SK-N-SH (cell line): ENCODE data around the gene TSPAN15. TPM values are rescaled to one million over a fixed set of nuclear protein-coding genes. Genes with fewer than 3 reads are reported as not detected.

Experiments
- CTCF ChIA-PET: fragments of 300-600, 350-600 bp; formaldehyde crosslinking; extraction: SDS; loops from one replicate; lab custom pipeline; 2021; lab: Yijun Ruan, JAX
- POLR2A ChIA-PET: fragments of 350-600 bp; sonication (Branson Sonifier 250); formaldehyde crosslinking; extraction: SDS; loops from one replicate; lab custom pipeline; 2020; ENCODE audit warnings: antibody characterized with exemption, inconsistent platforms; lab: Yijun Ruan, JAX
- DNase-seq: peaks from one replicate; pipeline ENCODE4 v3.0.0; 2012
- H2AFZ ChIP-seq: fragments of 200-600 bp; sonication (generic); 2 replicates; pipeline ENCODE4 v1.8.1; 2016; ENCODE audit warnings: antibody characterized with exemption, mild to moderate bottlenecking, low read depth
- H3F3A ChIP-seq: fragments of 200-600 bp; sonication (generic); replicated peaks from 2 replicates; pipeline ENCODE3; 2016; ENCODE audit warnings: antibody characterized with exemption, mild to moderate bottlenecking; ENCODE audit not compliant: insufficient read depth
- H3K27ac ChIP-seq, 2 experiments: fragments of 200-500 bp in 1 of 2; fragments of 200-600 bp in 1 of 2; sonication (Bioruptor generic) in 1 of 2; sonication (generic), shearing (Covaris generic) in 1 of 2; 2 replicates each; pipeline versions ENCODE4 v1.5.1 to v1.6.1; 2014 to 2016; ENCODE audit warnings: low read depth in 2 of 2, inconsistent platforms in 1 of 2, low read length in 1 of 2, mild to moderate bottlenecking in 1 of 2, mixed read lengths in 1 of 2
- H3K27me3 ChIP-seq: fragments of 200-600 bp; sonication (generic), shearing (Covaris generic); 2 replicates; pipeline ENCODE4 v1.6.1; 2016; ENCODE audit warnings: mixed run types; ENCODE audit not compliant: insufficient read depth
- H3K36me3 ChIP-seq, 2 experiments: fragments of 200-500 bp in 1 of 2; fragments of 200-600 bp in 1 of 2; sonication (Bioruptor generic) in 1 of 2; sonication (generic) in 1 of 2; replicated peaks in 1 of 2; 2 replicates each; pipeline versions ENCODE3 to v1.5.1; 2014 to 2016; ENCODE audit warnings: low read length in 1 of 2, mild to moderate bottlenecking in 1 of 2; ENCODE audit not compliant: insufficient read depth in 2 of 2, control insufficient read depth in 1 of 2
- H3K4me1 ChIP-seq, 2 experiments: fragments of 200-500 bp in 1 of 2; fragments of 200-600 bp in 1 of 2; sonication (Bioruptor generic) in 1 of 2; sonication (generic), shearing (Covaris generic) in 1 of 2; 2 replicates each; pipeline versions ENCODE4 v1.5.1 to v1.6.1; 2014 to 2016; ENCODE audit warnings: low read depth in 1 of 2, low read length in 1 of 2, mixed run types in 1 of 2; ENCODE audit not compliant: insufficient read depth in 2 of 2, control insufficient read depth in 1 of 2
- H3K4me2 ChIP-seq: fragments of 200-600 bp; sonication (generic), shearing (Covaris generic); 2 replicates; pipeline ENCODE4 v1.6.1; 2017; ENCODE audit warnings: mixed run types
- H3K4me3 ChIP-seq, 2 experiments: fragments of 200-500 bp in 1 of 2; fragments of 200-600 bp in 1 of 2; sonication (Bioruptor generic) in 1 of 2; sonication (generic), shearing (Covaris generic) in 1 of 2; 2 replicates each; pipeline versions ENCODE4 v1.5.1 to v1.8.1; 2014 to 2016; ENCODE audit warnings: low read depth in 2 of 2, inconsistent platforms in 1 of 2, low read length in 1 of 2, mild to moderate bottlenecking in 1 of 2, mixed read lengths in 1 of 2, moderate library complexity in 1 of 2
- H3K79me2 ChIP-seq: fragments of 200-600 bp; sonication (generic); 2 replicates; pipeline ENCODE4 v1.8.1; 2017; ENCODE audit warnings: mild to moderate bottlenecking; ENCODE audit not compliant: insufficient read depth
- H3K9ac ChIP-seq: fragments of 200-600 bp; sonication (generic); 2 replicates; pipeline ENCODE4 v1.6.1; 2017; ENCODE audit warnings: mixed run types
- H3K9me2 ChIP-seq: fragments of 200-600 bp; sonication (generic); 2 replicates; pipeline ENCODE4 v1.6.1; 2017; ENCODE audit warnings: mixed run types
- H3K9me3 ChIP-seq: fragments of 200-600 bp; sonication (generic); 2 replicates; pipeline ENCODE4 v1.6.1; 2017; ENCODE audit warnings: mixed run types, mild to moderate bottlenecking, moderate library complexity
- H4K20me1 ChIP-seq: fragments of 200-600 bp; sonication (generic); 2 replicates; pipeline ENCODE4 v1.6.1; 2017; ENCODE audit warnings: mild to moderate bottlenecking, mixed run types; ENCODE audit not compliant: insufficient read depth
- ELF1 ChIP-seq: IDR thresholded peaks from 2 replicates; pipeline ENCODE4 v1.4.0; 2012
- EP300 ChIP-seq, 2 experiments: IDR thresholded peaks; 2 replicates each; pipeline versions ENCODE4 v1.4.0 to v1.6.1; 2012; ENCODE audit warnings: borderline replicate concordance in 1 of 2, low read depth in 1 of 2, low read length in 1 of 2
- FOXM1 ChIP-seq: IDR thresholded peaks from 2 replicates; pipeline ENCODE4 v1.4.0; 2012; ENCODE audit warnings: low read depth, mild to moderate bottlenecking
- GABPA ChIP-seq: IDR thresholded peaks from 2 replicates; pipeline ENCODE4 v1.4.0; 2012; ENCODE audit warnings: low read depth, mild to moderate bottlenecking
- GATA2 ChIP-seq: sonication (generic); formaldehyde crosslinking; IDR thresholded peaks from 2 replicates; pipeline ENCODE4 v1.5.0; 2020; ENCODE audit warnings: mild to moderate bottlenecking, missing genetic modification reagents
- NFIC ChIP-seq: IDR thresholded peaks from 2 replicates; pipeline ENCODE4 v1.4.0; 2012; ENCODE audit warnings: borderline replicate concordance
- NRF1 ChIP-seq: IDR thresholded peaks from 2 replicates; pipeline ENCODE4 v1.6.1; 2012; ENCODE audit warnings: low read depth, mild to moderate bottlenecking, low read length
- POLR2AphosphoS5 ChIP-seq: IDR thresholded peaks from 2 replicates; pipeline ENCODE4 v1.6.1; 2012; ENCODE audit warnings: low read depth, low read length
- RAD21 ChIP-seq: IDR thresholded peaks from 2 replicates; pipeline ENCODE4 v1.6.1; 2012; ENCODE audit warnings: mild to moderate bottlenecking, low read length
- RCOR1 ChIP-seq: fragments of 150-350 bp; IDR thresholded peaks from 2 replicates; pipeline ENCODE4 v1.6.1; 2017; ENCODE audit warnings: antibody characterized with exemption, low read length
- RXRA ChIP-seq: IDR thresholded peaks from 2 replicates; pipeline ENCODE4 v1.4.0; 2012; ENCODE audit warnings: low read depth, mild to moderate bottlenecking, borderline replicate concordance
- SIN3A ChIP-seq: IDR thresholded peaks from 2 replicates; pipeline ENCODE4 v1.6.1; 2012; ENCODE audit warnings: low read depth, mild to moderate bottlenecking, low read length, moderate library complexity, borderline replicate concordance
- TAF1 ChIP-seq: IDR thresholded peaks from 2 replicates; pipeline ENCODE4 v1.6.1; 2012; ENCODE audit warnings: low read depth, mild to moderate bottlenecking, low read length, moderate library complexity, borderline replicate concordance
- TCF12 ChIP-seq: IDR thresholded peaks from 2 replicates; pipeline ENCODE4 v1.4.0; 2012
- TEAD4 ChIP-seq: IDR thresholded peaks from 2 replicates; pipeline ENCODE4 v1.4.0; 2012; ENCODE audit warnings: mild to moderate bottlenecking, borderline replicate concordance; ENCODE audit not compliant: insufficient read depth
- YY1 ChIP-seq: IDR thresholded peaks from 2 replicates; pipeline ENCODE4 v1.4.0; 2012; ENCODE audit warnings: low read depth, mild to moderate bottlenecking
- WGBS: methylation state at CpG from one replicate; pipeline ENCODE4 v1.1.6; 2017; ENCODE audit warnings: low lambda C conversion rate; 5-methylcytosine and 5-hydroxymethylcytosine counted together
- polyA plus RNA-seq, 3 experiments: library from polyadenylated mRNA; depleted of rRNA; stranded (reverse); fragments of >200 nt; gene quantifications; 2 replicates each; pipeline ENCODE4 v1.2.3, GENCODE V29; 2012
- TF ChIP-seq, protein P1 (sequence below): IDR thresholded peaks from 2 replicates; pipeline ENCODE4 v1.4.0; 2012; ENCODE audit warnings: low read depth, borderline replicate concordance
- TF ChIP-seq, protein P2 (sequence below): IDR thresholded peaks from 2 replicates; pipeline ENCODE4 v1.4.0; 2012; ENCODE audit warnings: low read depth, borderline replicate concordance

Gene TSPAN15
- polyA plus RNA-seq, 1 of the 3 experiments (the other 2 are of a cell fraction), result 8.5 TPM

DNA sequence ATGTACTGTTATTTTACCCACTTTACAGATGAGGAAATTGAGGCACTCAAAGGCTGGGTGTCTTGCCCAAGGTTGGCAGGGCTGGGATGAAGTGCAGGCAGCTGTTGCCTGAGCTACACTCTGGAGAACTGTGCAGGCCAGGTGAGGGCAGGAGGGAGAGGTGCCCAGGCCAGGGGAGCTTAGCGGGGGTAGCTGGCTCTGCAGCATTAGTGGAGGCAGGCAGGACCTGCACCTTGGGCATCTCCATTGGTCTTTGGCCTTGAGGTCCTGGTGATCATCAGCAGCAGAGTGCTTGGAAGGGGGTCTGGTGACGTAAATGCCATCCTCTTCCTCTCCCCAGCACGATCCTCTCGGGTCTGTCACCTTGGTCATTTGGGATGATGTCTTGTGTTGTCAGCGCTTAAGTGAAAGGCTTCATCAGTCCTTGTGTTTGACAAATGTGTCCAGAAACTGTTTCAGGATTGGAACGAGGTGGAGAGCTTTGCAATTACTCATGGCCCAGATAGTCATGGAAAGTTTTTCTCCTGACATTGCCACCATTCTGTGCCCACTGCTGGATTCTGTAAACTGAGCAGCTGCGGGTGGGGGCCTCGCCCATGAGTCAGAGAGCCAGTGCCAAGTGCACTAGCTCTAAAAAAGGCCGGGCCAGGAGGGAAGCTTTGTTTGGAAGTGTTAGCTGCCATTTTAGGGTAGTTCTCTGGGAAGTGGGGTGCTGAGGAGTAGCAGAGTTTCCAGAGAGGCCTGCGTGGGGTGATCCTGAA lies 47.6 kb downstream of the TSPAN15 start (continued):
- TF ChIP-seq TEAD4, result no peak
- TF ChIP-seq NRF1, result no peak
- no peak for TF ChIP-seq RAD21
- no peak for TF ChIP-seq GABPA
- no peak for TF ChIP-seq FOXM1
- TF ChIP-seq, protein P1, sequence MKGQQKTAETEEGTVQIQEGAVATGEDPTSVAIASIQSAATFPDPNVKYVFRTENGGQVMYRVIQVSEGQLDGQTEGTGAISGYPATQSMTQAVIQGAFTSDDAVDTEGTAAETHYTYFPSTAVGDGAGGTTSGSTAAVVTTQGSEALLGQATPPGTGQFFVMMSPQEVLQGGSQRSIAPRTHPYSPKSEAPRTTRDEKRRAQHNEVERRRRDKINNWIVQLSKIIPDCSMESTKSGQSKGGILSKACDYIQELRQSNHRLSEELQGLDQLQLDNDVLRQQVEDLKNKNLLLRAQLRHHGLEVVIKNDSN, result no peak

DNA sequence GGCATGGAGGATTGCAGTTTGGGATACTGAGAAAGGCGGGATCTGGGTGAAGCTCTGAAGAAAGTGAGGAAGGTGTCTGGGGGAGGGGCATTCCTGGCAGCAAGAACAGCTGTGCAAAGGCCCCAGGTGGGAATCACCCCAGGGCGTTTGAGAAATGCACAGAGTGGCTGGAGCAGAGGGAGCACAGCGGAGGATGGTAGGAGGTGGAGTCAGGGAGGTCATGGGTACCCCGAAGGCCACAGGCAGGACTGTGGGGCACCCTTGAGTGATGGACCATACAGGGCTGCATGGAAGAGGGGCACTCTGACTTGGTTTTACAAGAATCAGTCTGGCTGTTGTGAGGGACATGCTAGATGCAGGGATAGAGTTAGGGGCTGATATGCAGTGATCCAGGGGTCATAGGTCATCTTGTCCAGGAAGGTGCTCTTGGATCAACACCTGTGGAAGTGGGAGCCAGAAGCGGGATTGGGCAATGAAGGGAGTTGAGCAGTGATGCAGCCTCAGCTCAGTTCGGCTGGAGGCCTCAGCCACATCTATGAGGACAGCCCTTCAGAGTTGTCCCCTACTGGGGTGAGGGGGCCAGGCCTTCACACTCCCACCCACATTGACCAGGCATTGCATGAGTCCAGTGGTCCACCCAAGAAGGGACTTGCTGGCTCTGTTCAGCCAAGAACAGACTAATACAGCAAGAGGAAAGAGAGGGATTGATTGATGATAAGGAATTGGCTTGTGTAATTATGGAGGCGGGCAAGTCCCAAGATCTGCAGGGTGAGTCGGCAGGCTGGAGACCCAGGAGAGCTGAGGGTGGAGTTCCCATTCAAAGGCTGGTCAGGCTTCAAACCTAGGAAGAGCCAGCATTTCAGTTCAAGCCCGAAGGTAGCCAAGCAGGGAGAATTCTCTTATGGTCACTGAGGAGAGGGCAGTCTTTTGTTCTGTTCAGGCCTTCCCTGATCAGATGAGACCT lies 48.7 kb downstream of the TSPAN15 start:
- H3K4me3 ChIP-seq, result no peak overlapping the region
- no peaks in the 10 kb centered on the region for H3K36me3 ChIP-seq
- H3F3A ChIP-seq, result no peaks in the 10 kb centered on the region
- no peak overlapping the region for H3K9ac ChIP-seq
- H3K9me2 ChIP-seq, result no peaks in the 10 kb centered on the region
- H3K27me3 ChIP-seq, result no peaks in the 10 kb centered on the region
- no peak overlapping the region for H3K27ac ChIP-seq
- no peaks in the 10 kb centered on the region for H3K9me3 ChIP-seq
- no peak for DNase-seq
- H4K20me1 ChIP-seq, result no peaks in the 10 kb centered on the region
- WGBS, result 81% methylated on average over 9 of the region's 9 CpGs
- H3K79me2 ChIP-seq, result no peaks in the 10 kb centered on the region
- H3K4me1 ChIP-seq, result no peaks in the 10 kb centered on the region; a peak in 2 of 4 replicates
- POLR2A ChIA-PET, result no interaction called here
- no peak overlapping the region for H3K4me2 ChIP-seq
- TF ChIP-seq GABPA, result no peak
- TF ChIP-seq RXRA, result no peak
- TF ChIP-seq ELF1, result no peak
- no peak for TF ChIP-seq RCOR1
- TF ChIP-seq GATA2, result no peak
- no peak for TF ChIP-seq POLR2AphosphoS5
- TF ChIP-seq EP300 (IDR thresholded peaks at IDR 0.05; ENCODE audit: borderline replicate concordance in 1 of 2, low read depth in 1 of 2, low read length in 1 of 2), result no peak
- TF ChIP-seq RAD21, result no peak
- TF ChIP-seq SIN3A, result no peak
- TF ChIP-seq YY1, result no peak
- no peak for TF ChIP-seq TAF1
- no peak for TF ChIP-seq NRF1
- TF ChIP-seq NFIC, result no peak
- TF ChIP-seq, protein P2, sequence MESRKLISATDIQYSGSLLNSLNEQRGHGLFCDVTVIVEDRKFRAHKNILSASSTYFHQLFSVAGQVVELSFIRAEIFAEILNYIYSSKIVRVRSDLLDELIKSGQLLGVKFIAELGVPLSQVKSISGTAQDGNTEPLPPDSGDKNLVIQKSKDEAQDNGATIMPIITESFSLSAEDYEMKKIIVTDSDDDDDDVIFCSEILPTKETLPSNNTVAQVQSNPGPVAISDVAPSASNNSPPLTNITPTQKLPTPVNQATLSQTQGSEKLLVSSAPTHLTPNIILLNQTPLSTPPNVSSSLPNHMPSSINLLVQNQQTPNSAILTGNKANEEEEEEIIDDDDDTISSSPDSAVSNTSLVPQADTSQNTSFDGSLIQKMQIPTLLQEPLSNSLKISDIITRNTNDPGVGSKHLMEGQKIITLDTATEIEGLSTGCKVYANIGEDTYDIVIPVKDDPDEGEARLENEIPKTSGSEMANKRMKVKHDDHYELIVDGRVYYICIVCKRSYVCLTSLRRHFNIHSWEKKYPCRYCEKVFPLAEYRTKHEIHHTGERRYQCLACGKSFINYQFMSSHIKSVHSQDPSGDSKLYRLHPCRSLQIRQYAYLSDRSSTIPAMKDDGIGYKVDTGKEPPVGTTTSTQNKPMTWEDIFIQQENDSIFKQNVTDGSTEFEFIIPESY, result no peak
- TF ChIP-seq TCF12, result no peak
- CTCF ChIA-PET, result interaction anchor here (1.1 to 1.7 kb wide), 3 partner anchors 7 to 129 kb away, joined by 3 to 7 read pairs (median 4); no protein-coding TSS in a partner anchor
- no peak overlapping the region for H2AFZ ChIP-seq
